HAP-1 (cell line): ENCODE results near the gene DNAH17.

ENCODE experiments used
- DNase-seq, 2 experiments: peaks; one replicate each; pipeline ENCODE4 v3.0.0-alpha.2; 2016 to 2020; ENCODE audit warnings: low spot score in 2 of 2
- H3K27me3 ChIP-seq: fragments of 250-450 bp; sonication (Bioruptor Pico); 2 replicates; pipeline ENCODE4 v1.5.1; 2020; ENCODE audit warnings: low read depth, mild to moderate bottlenecking, moderate library complexity
- H3K36me3 ChIP-seq: fragments of 250-450 bp; sonication (Bioruptor Pico); replicated peaks from 2 replicates; pipeline ENCODE4 v1.5.1; 2020; ENCODE audit warnings: mild to moderate bottlenecking
- H3K4me1 ChIP-seq: fragments of 250-450 bp; sonication (Bioruptor Pico); 2 replicates; pipeline ENCODE4 v1.5.1; 2020; ENCODE audit warnings: mild to moderate bottlenecking
- H3K4me3 ChIP-seq: fragments of 250-450 bp; sonication (Bioruptor Pico); 2 replicates; pipeline ENCODE4 v1.5.1; 2020; ENCODE audit warnings: mild to moderate bottlenecking, moderate library complexity
- H3K9me3 ChIP-seq: fragments of 250-450 bp; sonication (Bioruptor Pico); 2 replicates; pipeline ENCODE4 v1.5.1; 2020; ENCODE audit warnings: mild to moderate bottlenecking, moderate library complexity
- in situ Hi-C: fragments of 300-500 bp; cut with MboI; formaldehyde crosslinking; loops from 3 replicates; pipeline ENCODE4 v1.14.3; 2020; ENCODE audit warnings: low sequenced_read_pairs, inconsistent platforms, mixed read lengths

The DNAH17 gene

DNA sequence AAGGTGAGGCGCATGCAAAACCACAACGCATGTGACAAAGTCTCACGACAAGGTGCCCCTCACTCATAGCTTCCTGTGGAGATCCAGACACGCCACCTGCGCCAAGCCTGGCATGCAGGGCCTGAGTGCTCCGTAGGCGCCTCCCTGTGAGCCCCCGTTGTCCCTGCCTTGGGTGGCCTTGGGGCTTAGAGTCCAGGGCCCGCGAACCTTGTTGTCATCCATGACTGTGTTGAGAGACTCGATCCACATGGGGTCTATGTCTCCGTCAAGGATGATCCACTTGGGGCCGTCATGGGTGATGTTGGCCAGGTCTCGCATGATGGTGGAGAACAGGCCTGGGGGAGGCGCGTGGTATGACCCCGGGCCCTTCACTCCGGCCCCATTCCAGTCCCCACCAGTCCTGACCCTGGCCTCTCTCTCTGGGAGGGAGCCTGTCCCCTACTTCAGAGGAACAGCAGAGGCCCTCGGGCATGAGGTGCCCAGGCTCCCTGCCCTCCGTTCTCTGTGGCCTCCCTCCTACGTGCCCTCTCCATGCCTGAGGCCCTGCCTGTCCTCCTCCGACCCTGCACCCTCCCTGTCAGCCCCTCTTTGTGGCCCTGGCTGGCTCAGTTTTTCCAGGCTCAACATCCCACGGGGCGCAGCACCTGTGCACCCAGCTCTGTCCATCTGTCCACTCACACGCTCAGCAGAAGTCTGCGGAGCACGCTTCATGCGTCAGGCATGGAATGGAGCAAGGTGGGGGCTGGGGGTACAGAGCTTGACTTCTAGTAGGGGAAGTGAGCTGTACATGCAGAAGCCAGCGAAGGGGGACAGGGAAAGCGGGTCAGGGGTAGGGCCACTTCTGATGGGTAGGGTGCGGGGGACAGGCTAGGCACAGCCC, 85.7 kb downstream of the DNAH17 start:
- DNase-seq = no peak
- Histone ChIP-seq H3K9me3 (no peaks in the 10 kb centered on the region), H3K27me3 (peaks cover 13% of the 10 kb centered on the region), H3K4me3 (no peak overlapping the region), H3K4me1 (no peaks in the 10 kb centered on the region), H3K36me3 (no peaks in the 10 kb centered on the region)
- in situ Hi-C loops = loop anchor here (10.0 kb wide), 1 partner anchor 213 kb away; no protein-coding TSS in a partner anchor

GRCh38 chr17:78490673-78491072, 86.5 kb downstream of the DNAH17 start:
- DNase-seq = no peak
- no peaks in the 10 kb centered on the region for H3K36me3 ChIP-seq
- in situ Hi-C loops = loop anchor here (10.0 kb wide), 1 partner anchor 214 kb away; no protein-coding TSS in a partner anchor
- no peak overlapping the region for H3K4me3 ChIP-seq
- no peaks in the 10 kb centered on the region for H3K9me3 ChIP-seq
- H3K4me1 ChIP-seq = no peaks in the 10 kb centered on the region
- peaks cover 13% of the 10 kb centered on the region for H3K27me3 ChIP-seq

GRCh38 chr17:78490156-78490555, 87.0 kb downstream of the DNAH17 start:
- Histone ChIP-seq H3K36me3 (no peaks in the 10 kb centered on the region), H3K4me3 (no peak overlapping the region), H3K9me3 (no peaks in the 10 kb centered on the region), H3K4me1 (no peaks in the 10 kb centered on the region), H3K27me3 (peaks cover 13% of the 10 kb centered on the region)
- in situ Hi-C loops = loop anchor here (10.0 kb wide), 1 partner anchor 215 kb away; no protein-coding TSS in a partner anchor
- no peak for DNase-seq

- H3K4me3 ChIP-seq = no peak overlapping the region
- no peaks in the 10 kb centered on the region for H3K36me3 ChIP-seq
- in situ Hi-C loops = no loop called here
- no peaks in the 10 kb centered on the region for H3K9me3 ChIP-seq
- H3K4me1 ChIP-seq = peaks cover 3% of the 10 kb centered on the region; the same call in 1 of the 2 replicates
- DNase-seq = no peak
- peaks cover 3% of the 10 kb centered on the region for H3K27me3 ChIP-seq
Measured at GRCh38 chr17:78488867-78489634, 88.1 kb downstream of the DNAH17 start.

DNA sequence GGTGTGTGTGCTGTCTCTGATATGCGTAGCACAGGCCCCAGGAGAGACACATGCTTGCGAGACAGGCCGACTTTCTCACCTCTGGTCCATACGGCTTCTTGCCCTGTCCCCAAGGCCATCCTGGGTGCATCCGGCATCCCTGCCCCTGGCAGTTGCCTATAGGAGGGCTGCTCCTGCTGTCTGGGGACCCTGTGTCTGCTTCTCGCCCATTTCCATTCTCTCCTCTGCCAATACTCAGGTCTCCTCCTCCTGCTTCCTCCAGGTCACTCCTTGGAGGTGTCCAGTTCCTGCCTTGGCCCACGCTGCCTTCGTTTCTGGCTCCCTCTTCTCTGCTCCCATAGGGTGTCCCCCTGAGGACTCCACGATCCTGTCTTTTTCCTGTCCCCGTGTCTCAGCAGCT, 89.0 kb downstream of the DNAH17 start:
- DNase-seq = no peak
- Histone ChIP-seq H3K4me3 (no peak overlapping the region), H3K4me1 (peaks cover 3% of the 10 kb centered on the region; the same call in 1 of the 2 replicates), H3K36me3 (no peaks in the 10 kb centered on the region), H3K9me3 (no peaks in the 10 kb centered on the region), H3K27me3 (no peaks in the 10 kb centered on the region; the same call in 1 of the 2 replicates)
- in situ Hi-C loops = no loop called here

DNA sequence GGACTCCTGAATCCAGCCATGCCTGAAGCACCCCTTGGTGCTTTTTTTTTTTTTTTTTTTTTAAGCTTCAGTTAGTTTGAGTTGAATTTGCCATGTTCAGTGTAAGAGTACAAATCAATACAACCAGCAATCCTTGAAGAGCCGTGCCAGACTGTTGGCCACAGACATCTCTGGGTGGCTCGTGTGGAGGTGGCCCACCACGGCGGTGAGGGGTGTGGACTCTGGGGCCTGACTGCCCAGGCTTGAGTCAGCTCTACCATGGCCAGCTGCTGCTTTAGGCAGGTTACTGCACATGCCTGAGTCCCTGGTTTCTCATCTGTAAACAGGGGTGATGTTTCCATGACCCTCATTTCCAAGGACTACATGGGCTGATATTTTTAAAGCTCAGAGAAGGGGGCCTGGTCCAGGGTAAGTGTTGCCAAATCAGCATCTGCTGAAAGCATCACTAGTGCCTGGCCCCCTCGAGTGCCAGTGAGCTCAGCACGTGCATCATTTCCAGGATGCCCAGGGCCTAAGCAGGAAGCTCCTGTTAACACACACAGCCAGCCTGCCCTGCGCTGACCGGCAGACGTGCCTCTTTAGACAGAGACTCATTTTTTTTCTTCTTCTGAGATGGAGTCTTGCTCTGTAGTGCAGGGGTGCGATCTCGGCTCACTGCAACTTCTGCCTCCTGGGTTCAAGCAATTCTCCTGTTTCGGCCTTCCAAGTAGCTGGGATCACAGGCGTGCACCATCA, 90.1 kb downstream of the DNAH17 start:
- Histone ChIP-seq H3K4me3 (no peak overlapping the region), H3K36me3 (no peaks in the 10 kb centered on the region), H3K27me3 (no peaks in the 10 kb centered on the region), H3K9me3 (no peaks in the 10 kb centered on the region), H3K4me1 (peaks cover 3% of the 10 kb centered on the region; the same call in 1 of the 2 replicates)
- no peak for DNase-seq
- in situ Hi-C loops = no loop called here

- Histone ChIP-seq H3K4me3 (no peak overlapping the region), H3K4me1 (peaks cover 3% of the 10 kb centered on the region; the same call in 1 of the 2 replicates), H3K27me3 (no peaks in the 10 kb centered on the region), H3K36me3 (no peaks in the 10 kb centered on the region), H3K9me3 (no peaks in the 10 kb centered on the region)
- in situ Hi-C loops = no loop called here
- DNase-seq = no peak
Measured at GRCh38 chr17:78486228-78486802, 90.9 kb downstream of the DNAH17 start.

DNA sequence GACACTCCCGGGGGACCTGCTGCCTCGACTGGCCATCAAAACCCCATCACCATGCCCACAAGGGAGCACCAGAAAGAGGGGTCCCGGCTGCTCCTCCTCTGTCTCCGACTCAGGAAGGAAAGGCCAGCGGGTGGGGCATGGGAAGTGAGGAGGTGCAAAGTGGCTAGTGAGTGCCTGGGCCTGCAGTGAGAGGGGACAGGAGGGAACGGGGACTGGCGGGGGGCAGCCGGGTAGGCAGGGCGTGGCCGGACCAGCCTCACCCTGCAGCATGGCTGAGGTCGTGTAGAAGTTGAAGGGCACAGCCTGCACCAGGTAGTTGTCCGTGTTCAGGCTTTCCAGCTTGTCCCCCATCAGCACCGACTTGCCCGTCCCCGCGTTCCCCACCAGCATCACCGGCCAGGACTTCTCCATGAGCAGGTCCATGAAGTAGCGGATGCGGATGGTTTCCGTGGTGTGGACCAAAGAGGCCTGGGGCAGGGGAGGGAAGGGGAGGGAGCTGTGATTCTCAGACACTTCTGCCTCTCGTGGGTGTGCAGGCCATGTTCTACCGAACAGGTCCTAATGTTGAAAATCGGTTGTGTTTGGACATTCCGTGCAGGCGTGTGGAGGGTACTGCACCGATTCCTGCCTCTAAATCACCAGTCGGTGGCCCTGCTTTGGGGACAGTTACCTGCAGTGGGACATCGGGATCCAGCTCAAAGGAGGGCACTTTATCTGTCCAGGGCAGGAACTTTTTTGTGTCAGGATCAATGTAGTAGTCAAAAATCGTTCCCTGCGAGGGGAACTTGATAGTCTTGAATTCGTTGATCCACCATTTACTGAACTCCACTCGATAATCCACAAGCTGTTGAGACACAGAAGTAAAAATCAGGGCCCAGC, 91.7 kb downstream of the DNAH17 start:
- Histone ChIP-seq H3K4me1 (peaks cover 3% of the 10 kb centered on the region; the same call in 1 of the 2 replicates), H3K9me3 (no peaks in the 10 kb centered on the region), H3K36me3 (no peaks in the 10 kb centered on the region), H3K27me3 (no peaks in the 10 kb centered on the region), H3K4me3 (peak overlapping the region; percentile 46)
- in situ Hi-C loops = no loop called here
- DNase-seq = no peak

GRCh38 chr17:78484271-78485246, 92.6 kb downstream of the DNAH17 start:
- H3K9me3 ChIP-seq = no peaks in the 10 kb centered on the region
- peak overlapping the region; percentile 46 for H3K4me3 ChIP-seq
- peak; percentile 35 to 82 for DNase-seq
- H3K27me3 ChIP-seq = no peaks in the 10 kb centered on the region
- peaks cover 3% of the 10 kb centered on the region; the same call in 1 of the 2 replicates for H3K4me1 ChIP-seq
- H3K36me3 ChIP-seq = no peaks in the 10 kb centered on the region
- in situ Hi-C loops = no loop called here

GRCh38 chr17:78479369-78479768, 97.8 kb downstream of the DNAH17 start:
- in situ Hi-C loops = no loop called here
- Histone ChIP-seq H3K9me3 (no peaks in the 10 kb centered on the region), H3K4me3 (no peak overlapping the region), H3K4me1 (peaks cover 3% of the 10 kb centered on the region; the same call in 1 of the 2 replicates), H3K27me3 (no peaks in the 10 kb centered on the region), H3K36me3 (no peaks in the 10 kb centered on the region)
- DNase-seq = no peak

- DNase-seq = no peak
- Histone ChIP-seq H3K27me3 (peaks cover 2% of the 10 kb centered on the region; the same call in 1 of the 2 replicates), H3K9me3 (no peaks in the 10 kb centered on the region), H3K4me1 (no peaks in the 10 kb centered on the region), H3K36me3 (no peaks in the 10 kb centered on the region), H3K4me3 (no peak overlapping the region)
- in situ Hi-C loops = no loop called here
Measured at GRCh38 chr17:78478757-78479297, 98.4 kb downstream of the DNAH17 start.
